IMR-90 (cell line): ENCODE data around the gene ALG6. TPM values are rescaled to one million over a fixed set of nuclear protein-coding genes. Genes with fewer than 3 reads are reported as not detected.

ENCODE experiments used
- ATAC-seq: fragments of 200-7000 bp; cut with Tn5 transposase; 2 replicates; pipeline ENCODE4 v1.9.1; 2020; ENCODE audit warnings: low read depth, mild to moderate bottlenecking, moderate library complexity
- BruUV-seq: library from RNA; stranded (reverse); fragments of 400-500 nt; replicated peaks from 2 replicates; lab custom pipeline; 2021; lab: Mats Ljungman, UMichigan
- CTCF ChIA-PET: fragments of 300-600 bp; formaldehyde crosslinking; extraction: SDS; loops from one replicate; lab custom pipeline; 2021; ENCODE audit warnings: antibody characterized with exemption; lab: Yijun Ruan, JAX
- POLR2A ChIA-PET: fragments of 300-600 bp; sonication (Branson Sonifier 250); formaldehyde crosslinking; loops from one replicate; lab custom pipeline; 2022; ENCODE audit warnings: antibody characterized with exemption; ENCODE audit not compliant: unreplicated experiment; lab: Charles Lee
- DNase-seq: peaks from one replicate; pipeline ENCODE4 v3.0.0; 2013
- H2AFZ ChIP-seq: replicated peaks from 2 replicates; pipeline ENCODE3; 2013; ENCODE audit warnings: low read length, mild to moderate bottlenecking; ENCODE audit not compliant: poor library complexity
- H2AK5ac ChIP-seq: 2 replicates; pipeline ENCODE4 v1.6.1; 2013; ENCODE audit warnings: low read depth, low read length, inconsistent platforms
- H2AK9ac ChIP-seq: replicated peaks from 2 replicates; pipeline ENCODE3; 2013; ENCODE audit warnings: mild to moderate bottlenecking, low read depth, low read length, moderate library complexity; ENCODE audit not compliant: poor library complexity
- H2BK120ac ChIP-seq: 2 replicates; pipeline ENCODE4 v1.6.1; 2013; ENCODE audit warnings: low read depth, low read length, inconsistent platforms
- H2BK15ac ChIP-seq: 3 replicates; pipeline ENCODE4 v1.6.1; 2013; ENCODE audit warnings: low read depth, low read length, inconsistent platforms
- H2BK20ac ChIP-seq: 2 replicates; pipeline ENCODE4 v1.6.1; 2013; ENCODE audit warnings: low read depth, mild to moderate bottlenecking, inconsistent platforms, low read length, moderate library complexity
- H2BK5ac ChIP-seq: 2 replicates; pipeline ENCODE4 v1.6.1; 2013; ENCODE audit warnings: mild to moderate bottlenecking, low read depth, low read length, inconsistent platforms; ENCODE audit not compliant: poor library complexity, severe bottlenecking
- H3K14ac ChIP-seq: replicated peaks from 2 replicates; pipeline ENCODE4 v1.6.1; 2013; ENCODE audit warnings: low read depth, low read length, inconsistent platforms
- H3K18ac ChIP-seq: 2 replicates; pipeline ENCODE4 v1.6.1; 2013; ENCODE audit warnings: low read depth, low read length, control low read depth
- H3K23ac ChIP-seq: 2 replicates; pipeline ENCODE4 v1.6.1; 2013; ENCODE audit warnings: low read depth, low read length, inconsistent platforms
- H3K27ac ChIP-seq: 2 replicates; pipeline ENCODE4 v1.5.1; 2013; ENCODE audit warnings: mild to moderate bottlenecking, control low read depth, low read length; ENCODE audit not compliant: insufficient read depth
- H3K27me3 ChIP-seq: 2 replicates; pipeline ENCODE4 v1.6.1; 2013; ENCODE audit warnings: low read length; ENCODE audit not compliant: control insufficient read depth, insufficient read depth
- H3K36me3 ChIP-seq: 2 replicates; pipeline ENCODE4 v1.6.1; 2013; ENCODE audit warnings: low read length, mixed read lengths; ENCODE audit not compliant: control insufficient read depth, insufficient read depth
- H3K4ac ChIP-seq: 2 replicates; pipeline ENCODE4 v1.6.1; 2013; ENCODE audit warnings: low read depth, low read length, inconsistent platforms
- H3K4me1 ChIP-seq: 2 replicates; pipeline ENCODE4 v1.6.1; 2013; ENCODE audit warnings: low read length, mixed read lengths; ENCODE audit not compliant: control insufficient read depth, insufficient read depth
- H3K4me2 ChIP-seq: 2 replicates; pipeline ENCODE4 v1.6.1; 2013; ENCODE audit warnings: low read depth, mild to moderate bottlenecking, control low read depth, low read length, moderate library complexity
- H3K4me3 ChIP-seq: 2 replicates; pipeline ENCODE4 v1.5.1; 2013; ENCODE audit warnings: low read depth, mild to moderate bottlenecking, control low read depth, low read length, moderate library complexity; ENCODE audit not compliant: insufficient read depth
- H3K56ac ChIP-seq: 2 replicates; pipeline ENCODE4 v1.6.1; 2013; ENCODE audit warnings: low read length, inconsistent platforms; ENCODE audit not compliant: insufficient read depth; ENCODE audit errors: extremely low read depth
- H3K79me1 ChIP-seq, 2 experiments: 2 replicates each; pipeline ENCODE4 v1.6.1; 2013; ENCODE audit warnings: low read length in 2 of 2, inconsistent platforms in 1 of 2, low read depth in 1 of 2
- H3K9ac ChIP-seq: 2 replicates; pipeline ENCODE4 v1.6.1; 2013; ENCODE audit warnings: low read depth, low read length, control low read depth
- H3K9me1 ChIP-seq: 2 replicates; pipeline ENCODE4 v1.6.1; 2013; ENCODE audit warnings: low read length, inconsistent platforms; ENCODE audit not compliant: insufficient read depth
- H3K9me3 ChIP-seq: 2 replicates; pipeline ENCODE4 v1.6.1; 2013; ENCODE audit warnings: low read length; ENCODE audit not compliant: control insufficient read depth, insufficient read depth
- H4K20me1 ChIP-seq: 2 replicates; pipeline ENCODE4 v1.6.1; 2013; ENCODE audit warnings: low read length, inconsistent platforms; ENCODE audit not compliant: insufficient read depth
- H4K5ac ChIP-seq: 2 replicates; pipeline ENCODE4 v1.6.1; 2013; ENCODE audit warnings: mild to moderate bottlenecking, low read depth, low read length, control low read depth
- H4K8ac ChIP-seq, 2 experiments: 2 replicates each; pipeline ENCODE4 v1.6.1; 2013; ENCODE audit warnings: low read depth in 2 of 2, low read length in 2 of 2, control low read depth in 1 of 2, inconsistent platforms in 1 of 2
- H4K91ac ChIP-seq: 2 replicates; pipeline ENCODE4 v1.6.1; 2013; ENCODE audit warnings: low read depth, low read length, inconsistent platforms; ENCODE audit not compliant: insufficient read depth
- BHLHE40 ChIP-seq: fragments of 150-350 bp; IDR thresholded peaks from 2 replicates; pipeline ENCODE4 v1.6.1; 2016; ENCODE audit warnings: mild to moderate bottlenecking, low read depth, low read length
- ELK1 ChIP-seq: fragments of 150-350 bp; IDR thresholded peaks from 2 replicates; pipeline ENCODE4 v1.6.1; 2016; ENCODE audit warnings: low read depth, mild to moderate bottlenecking, low read length, moderate library complexity, borderline replicate concordance
- MXI1 ChIP-seq: IDR thresholded peaks from 2 replicates; pipeline ENCODE4 v1.6.1; 2012; ENCODE audit warnings: low read depth, mild to moderate bottlenecking, low read length, moderate library complexity, borderline replicate concordance
- RAD21 ChIP-seq: IDR thresholded peaks from 2 replicates; pipeline ENCODE4 v1.6.1; 2012; ENCODE audit warnings: low read length, improper control_type of control experiment
- RCOR1 ChIP-seq: IDR thresholded peaks from 2 replicates; pipeline ENCODE4 v1.6.1; 2012; ENCODE audit warnings: mild to moderate bottlenecking, low read length, improper control_type of control experiment; ENCODE audit not compliant: insufficient replicate concordance
- SMC3 ChIP-seq: fragments of 150-350 bp; IDR thresholded peaks from 2 replicates; pipeline ENCODE4 v1.6.1; 2016; ENCODE audit warnings: low read depth, mild to moderate bottlenecking, antibody characterized with exemption, low read length, moderate library complexity
- WGBS, 2 experiments: methylation state at CpG; one replicate each; pipeline versions ENCODE4 v1.1.5 to v1.1.7; 2013; ENCODE audit warnings: missing lambda C conversion rate in 2 of 2; ENCODE audit not compliant: insufficient read length in 1 of 2; ENCODE audit errors: extremely low coverage in 2 of 2; 5-methylcytosine and 5-hydroxymethylcytosine counted together
- dilution Hi-C: fragments of 300-500 bp; cut with HindIII; formaldehyde crosslinking; loops from one replicate; pipeline ENCODE4 v1.14.3; 2018; ENCODE audit warnings: low sequenced_read_pairs; ENCODE audit not compliant: unreplicated experiment
- in situ Hi-C: fragments of 300-500 bp; cut with MboI; formaldehyde crosslinking; loops from 3 replicates; pipeline ENCODE4 v1.14.3; 2019; ENCODE audit warnings: low sequenced_read_pairs, inconsistent platforms, mixed read lengths
- intact Hi-C: fragments of 100-400 bp; cut with micrococcal nuclease; formaldehyde crosslinking; loops from 2 replicates; pipeline ENCODE4 v1.10.0; 2022
- polyA plus RNA-seq, 3 experiments: library from polyadenylated mRNA; depleted of rRNA; stranded (reverse); fragments of >200 nt; gene quantifications; 2 replicates each; pipeline ENCODE4 v1.2.3, GENCODE V29; 2012; ENCODE audit warnings: low replicate concordance in 1 of 3
- total RNA-seq: library from RNA; depleted of rRNA; stranded (reverse); fragments of >200 nt; gene quantifications from 2 replicates; pipeline ENCODE4 v1.2.3, GENCODE V29; 2012
- TF ChIP-seq, protein P1 (sequence below): conservative IDR thresholded peaks from 2 replicates; pipeline ENCODE4 v1.5.1; 2012; ENCODE audit warnings: mild to moderate bottlenecking, low read depth, low read length, improper control_type of control experiment

The ALG6 gene
- total and polyA plus RNA-seq, 2 of the 4 experiments (the other 2 are of a cell fraction): 4.8 to 6.5 TPM

GRCh38 chr1:63327417-63328054 lies 39.9 kb upstream of the ALG6 start:
- in situ Hi-C loops: loop anchor here (10.0 kb wide), 2 partner anchors 127 to 197 kb away; partner anchors contain the start of genes EFCAB7 and ITGB3BP
- H2BK15ac ChIP-seq: no peak overlapping the region
- H4K91ac ChIP-seq: no peak overlapping the region
- WGBS, 2 experiments: no CpG with 5 or more reads among the region's 25 CpGs
- H3K4me1 ChIP-seq: no peaks in the 10 kb centered on the region; the same call in 1 of the 2 replicates
- peaks cover 81% of the 10 kb centered on the region for H3K27me3 ChIP-seq
- POLR2A ChIA-PET: no interaction called here
- no peak overlapping the region for H4K5ac ChIP-seq
- CTCF ChIA-PET: interaction anchor here (0.5 to 2.0 kb wide), 9 partner anchors 9 to 226 kb away, joined by 3 to 8 read pairs (median 3); no protein-coding TSS in a partner anchor
- no peak overlapping the region for H4K8ac ChIP-seq
- no peak overlapping the region for H3K23ac ChIP-seq
- no peak overlapping the region for H3K4me3 ChIP-seq
- H3K79me1 ChIP-seq: no peaks in the 10 kb centered on the region
- no peaks in the 10 kb centered on the region for H4K20me1 ChIP-seq
- peaks cover 13% of the 10 kb centered on the region for H3K9me3 ChIP-seq
- TF ChIP-seq ELK1: no peak
- peak; percentile 57 for TF ChIP-seq RAD21
- TF ChIP-seq BHLHE40: 0 out of 2 replicates have a peak, but pooled peaks have one; percentile 16
- TF ChIP-seq, protein P1, sequence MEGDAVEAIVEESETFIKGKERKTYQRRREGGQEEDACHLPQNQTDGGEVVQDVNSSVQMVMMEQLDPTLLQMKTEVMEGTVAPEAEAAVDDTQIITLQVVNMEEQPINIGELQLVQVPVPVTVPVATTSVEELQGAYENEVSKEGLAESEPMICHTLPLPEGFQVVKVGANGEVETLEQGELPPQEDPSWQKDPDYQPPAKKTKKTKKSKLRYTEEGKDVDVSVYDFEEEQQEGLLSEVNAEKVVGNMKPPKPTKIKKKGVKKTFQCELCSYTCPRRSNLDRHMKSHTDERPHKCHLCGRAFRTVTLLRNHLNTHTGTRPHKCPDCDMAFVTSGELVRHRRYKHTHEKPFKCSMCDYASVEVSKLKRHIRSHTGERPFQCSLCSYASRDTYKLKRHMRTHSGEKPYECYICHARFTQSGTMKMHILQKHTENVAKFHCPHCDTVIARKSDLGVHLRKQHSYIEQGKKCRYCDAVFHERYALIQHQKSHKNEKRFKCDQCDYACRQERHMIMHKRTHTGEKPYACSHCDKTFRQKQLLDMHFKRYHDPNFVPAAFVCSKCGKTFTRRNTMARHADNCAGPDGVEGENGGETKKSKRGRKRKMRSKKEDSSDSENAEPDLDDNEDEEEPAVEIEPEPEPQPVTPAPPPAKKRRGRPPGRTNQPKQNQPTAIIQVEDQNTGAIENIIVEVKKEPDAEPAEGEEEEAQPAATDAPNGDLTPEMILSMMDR: peak; percentile 78
- TF ChIP-seq MXI1: 0 out of 2 replicates have a peak, but pooled peaks have one; percentile 49
- no peak for TF ChIP-seq RCOR1
- TF ChIP-seq SMC3: peak; percentile 39; the same call in 1 of the 2 replicates
- H2AK5ac ChIP-seq: no peak overlapping the region
- no peak overlapping the region for H2BK120ac ChIP-seq
- dilution Hi-C loops: no loop called here
- H3K18ac ChIP-seq: no peak overlapping the region
- H3K56ac ChIP-seq: no peak overlapping the region
- peak overlapping the region; percentile 62; the same call in 1 of the 2 replicates for H3K4me2 ChIP-seq
- no peak overlapping the region for H2BK5ac ChIP-seq
- no peaks in the 10 kb centered on the region for H3K36me3 ChIP-seq
- ATAC-seq: peak; percentile 87
- H3K9ac ChIP-seq: no peak overlapping the region
- no peak overlapping the region for H3K27ac ChIP-seq
- intact Hi-C loops: loop anchor here (2.0 to 5.0 kb wide), 3 partner anchors 113 to 210 kb away; partner anchors contain the start of genes EFCAB7 and ITGB3BP
- H2BK20ac ChIP-seq: no peak overlapping the region
- no TSS peak for BruUV-seq
- no peak overlapping the region for H3K4ac ChIP-seq
- H2AK9ac ChIP-seq: no peak overlapping the region
- H2AFZ ChIP-seq: peak overlapping the region; percentile 78
- no peaks in the 10 kb centered on the region for H3K9me1 ChIP-seq
- peak; percentile 62 for DNase-seq
- no peak overlapping the region for H3K14ac ChIP-seq
